MM.1S (cell line): ENCODE measurements around the gene CHCHD6.

Experiments
- DNase-seq: peaks from one replicate; pipeline ENCODE4 v3.0.0-alpha.2; 2015
- H2AFZ ChIP-seq: fragments of 300-600 bp; sonication (generic); 2 replicates; pipeline ENCODE4 v1.6.0; 2016; ENCODE audit warnings: antibody characterized with exemption, low read length
- H3F3A ChIP-seq: fragments of 300-600 bp; sonication (generic); 2 replicates; pipeline ENCODE4 v1.6.1; 2016; ENCODE audit warnings: mild to moderate bottlenecking, antibody characterized with exemption, low read length, moderate library complexity, mixed read lengths; ENCODE audit not compliant: insufficient read depth
- H3K27ac ChIP-seq: fragments of 300-600 bp; sonication (generic); 2 replicates; pipeline ENCODE4 v1.5.1; 2016; ENCODE audit warnings: mild to moderate bottlenecking, low read length
- H3K27me3 ChIP-seq: fragments of 300-600 bp; sonication (generic); replicated peaks from 2 replicates; pipeline ENCODE4 v1.6.0; 2016; ENCODE audit warnings: low read length; ENCODE audit not compliant: insufficient read depth
- H3K36me3 ChIP-seq: fragments of 300-600 bp; sonication (generic); replicated peaks from 2 replicates; pipeline ENCODE4 v1.6.1; 2016; ENCODE audit warnings: mild to moderate bottlenecking, low read length, mixed read lengths; ENCODE audit not compliant: insufficient read depth
- H3K4me1 ChIP-seq: fragments of 300-600 bp; sonication (generic); 2 replicates; pipeline ENCODE4 v1.6.1; 2016; ENCODE audit warnings: low read length, mixed read lengths
- H3K4me2 ChIP-seq: fragments of 300-600 bp; sonication (generic); 2 replicates; pipeline ENCODE4 v1.6.0; 2016; ENCODE audit warnings: low read depth, low read length
- H3K4me3 ChIP-seq: fragments of 300-600 bp; sonication (generic); 2 replicates; pipeline ENCODE4 v1.5.1; 2016; ENCODE audit warnings: low read length, mixed read lengths
- H3K79me2 ChIP-seq: fragments of 300-600 bp; sonication (generic); 2 replicates; pipeline ENCODE4 v1.6.1; 2016; ENCODE audit warnings: mixed run types, low read length, mixed read lengths
- H3K9ac ChIP-seq: fragments of 300-600 bp; sonication (generic); 2 replicates; pipeline ENCODE4 v1.6.1; 2016; ENCODE audit warnings: low read length, mixed read lengths
- H3K9me2 ChIP-seq: fragments of 300-600 bp; sonication (generic); replicated peaks from 2 replicates; pipeline ENCODE4 v1.6.1; 2016; ENCODE audit warnings: mild to moderate bottlenecking, low read length, mixed read lengths; ENCODE audit not compliant: insufficient read depth
- H3K9me3 ChIP-seq: fragments of 300-600 bp; sonication (generic); replicated peaks from 2 replicates; pipeline ENCODE4 v1.6.1; 2016; ENCODE audit warnings: mild to moderate bottlenecking, low read length, mixed read lengths; ENCODE audit not compliant: insufficient read depth
- H4K20me1 ChIP-seq: fragments of 300-600 bp; sonication (generic); 2 replicates; pipeline ENCODE4 v1.6.1; 2016; ENCODE audit warnings: mild to moderate bottlenecking, low read length, moderate library complexity, mixed read lengths; ENCODE audit not compliant: insufficient read depth
- CTCF ChIP-seq: fragments of 300-600 bp; sonication (generic); IDR thresholded peaks from 2 replicates; pipeline ENCODE4 v1.5.1; 2016; ENCODE audit warnings: antibody characterized with exemption, low read length, mixed read lengths
- EZH2 ChIP-seq: fragments of 300-600 bp; sonication (generic); optimal IDR thresholded peaks from 2 replicates; pipeline ENCODE3; 2017; ENCODE audit warnings: low read depth, mild to moderate bottlenecking, antibody characterized with exemption, low read length, mixed read lengths
- EZH2phosphoT487 ChIP-seq: fragments of 300-600 bp; sonication (generic); IDR thresholded peaks from 2 replicates; pipeline ENCODE4 v1.6.1; 2018; ENCODE audit warnings: antibody characterized with exemption, low read length

Gene CHCHD6

DNA sequence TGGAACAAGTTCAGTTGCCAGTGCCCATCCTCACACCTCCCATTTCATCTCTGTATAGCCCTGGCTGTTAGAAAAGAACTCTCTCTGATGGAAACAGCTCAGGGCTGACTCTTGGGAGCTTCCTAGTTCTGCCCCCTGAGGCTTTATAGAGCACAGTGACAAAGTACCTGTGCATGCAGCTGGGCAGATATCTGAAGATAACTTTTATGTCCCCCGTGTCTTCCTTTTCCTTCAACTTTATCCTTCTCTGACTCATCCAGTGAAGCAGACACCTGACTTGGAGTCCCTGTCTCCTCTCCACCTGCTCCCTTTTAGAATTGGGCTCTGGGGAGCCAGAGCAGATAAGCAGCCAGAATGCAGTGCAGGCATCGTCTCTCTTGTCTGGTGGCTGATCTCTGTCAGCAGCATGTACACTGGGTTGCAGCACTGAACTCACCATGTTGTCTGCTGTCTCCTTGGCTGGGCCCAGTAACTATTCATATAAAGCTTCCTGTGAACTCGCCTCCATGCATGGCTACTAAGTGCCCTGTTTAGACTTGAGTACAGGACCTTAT, 225.0 kb downstream of the CHCHD6 start:
- no peaks in the 10 kb centered on the region for H3K9me2 ChIP-seq
- no peak overlapping the region for H3K4me2 ChIP-seq
- H3K4me1 ChIP-seq: no peaks in the 10 kb centered on the region
- no peaks in the 10 kb centered on the region for H3F3A ChIP-seq
- no peaks in the 10 kb centered on the region for H3K79me2 ChIP-seq
- H3K27me3 ChIP-seq: no peaks in the 10 kb centered on the region
- H2AFZ ChIP-seq: no peak overlapping the region
- TF ChIP-seq CTCF (no peak), EZH2 (no peak), EZH2phosphoT487 (no peak)
- no peak overlapping the region for H3K27ac ChIP-seq
- no peaks in the 10 kb centered on the region for H4K20me1 ChIP-seq
- H3K9me3 ChIP-seq: no peaks in the 10 kb centered on the region
- no peak overlapping the region for H3K4me3 ChIP-seq
- no peaks in the 10 kb centered on the region for H3K36me3 ChIP-seq
- no peak for DNase-seq
- no peak overlapping the region for H3K9ac ChIP-seq

- no peak overlapping the region for H3K9ac ChIP-seq
- H3K4me3 ChIP-seq: no peak overlapping the region
- H3K79me2 ChIP-seq: no peaks in the 10 kb centered on the region
- H4K20me1 ChIP-seq: no peaks in the 10 kb centered on the region
- H3K9me3 ChIP-seq: no peaks in the 10 kb centered on the region
- no peaks in the 10 kb centered on the region for H3K9me2 ChIP-seq
- no peaks in the 10 kb centered on the region for H3F3A ChIP-seq
- H3K4me2 ChIP-seq: no peak overlapping the region
- no peaks in the 10 kb centered on the region for H3K4me1 ChIP-seq
- no peaks in the 10 kb centered on the region for H3K27me3 ChIP-seq
- no peak overlapping the region for H3K27ac ChIP-seq
- no peak overlapping the region for H2AFZ ChIP-seq
- no peak for TF ChIP-seq EZH2phosphoT487
- no peak for TF ChIP-seq EZH2
- no peak for TF ChIP-seq CTCF
- H3K36me3 ChIP-seq: no peaks in the 10 kb centered on the region
- DNase-seq: no peak
These were observed 227.0 kb downstream of the CHCHD6 start for GRCh38 chr3:126930936-126931600.

DNA sequence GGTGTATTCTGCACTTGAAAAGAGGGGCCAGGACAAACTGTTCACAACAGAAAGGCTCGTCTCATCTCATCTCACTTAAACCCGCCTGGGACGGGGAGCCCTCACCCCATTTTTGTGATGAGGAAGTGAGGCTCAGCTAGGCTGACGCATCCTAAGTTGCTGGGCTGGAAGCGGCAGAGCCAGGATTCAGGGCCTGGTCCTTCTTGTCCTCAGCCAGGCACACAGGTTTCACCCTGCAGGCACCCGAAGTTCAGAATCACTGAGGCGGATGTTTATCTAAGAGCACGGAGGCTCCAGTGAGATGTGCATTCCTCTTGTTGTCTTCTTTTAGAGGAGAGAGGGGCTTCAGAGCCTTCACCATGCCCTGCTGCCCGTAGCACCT, 227.8 kb downstream of the CHCHD6 start:
- no peak overlapping the region for H3K4me2 ChIP-seq
- H3K4me3 ChIP-seq: no peak overlapping the region
- no peak overlapping the region for H3K9ac ChIP-seq
- no peaks in the 10 kb centered on the region for H3F3A ChIP-seq
- H3K27me3 ChIP-seq: no peaks in the 10 kb centered on the region
- H3K36me3 ChIP-seq: no peaks in the 10 kb centered on the region
- no peaks in the 10 kb centered on the region for H3K79me2 ChIP-seq
- H3K9me3 ChIP-seq: no peaks in the 10 kb centered on the region
- no peak for DNase-seq
- no peak overlapping the region for H3K27ac ChIP-seq
- H2AFZ ChIP-seq: no peak overlapping the region
- no peaks in the 10 kb centered on the region for H3K9me2 ChIP-seq
- H3K4me1 ChIP-seq: no peaks in the 10 kb centered on the region
- no peak for TF ChIP-seq CTCF
- TF ChIP-seq EZH2: no peak
- TF ChIP-seq EZH2phosphoT487: no peak
- H4K20me1 ChIP-seq: no peaks in the 10 kb centered on the region
